B cell (primary cell): Measurements from ENCODE around the gene KCTD4. TPM values are rescaled to one million over a fixed set of nuclear protein-coding genes. Genes with fewer than 3 reads are reported as not detected.

Experiments
- ATAC-seq: fragments of 200-7000 bp; cut with Tn5 transposase; one replicate; pipeline ENCODE4 v1.10.0; 2021; ENCODE audit warnings: low read depth, mild to moderate bottlenecking, moderate number of reproducible peaks, moderate library complexity
- CTCF ChIA-PET: fragments of 350-600 bp; sonication (Branson Sonifier 250); formaldehyde crosslinking; loops from one replicate; lab custom pipeline; 2021; ENCODE audit warnings: antibody characterized with exemption, inconsistent platforms; lab: Charles Lee
- POLR2A ChIA-PET: fragments of 350-600 bp; sonication (Branson Sonifier 250); formaldehyde crosslinking; loops from one replicate; lab custom pipeline; 2021; ENCODE audit warnings: antibody characterized with exemption; lab: Charles Lee
- DNase-seq: peaks from one replicate; pipeline ENCODE4 v3.0.0; 2013
- H2AFZ ChIP-seq: 2 replicates; pipeline ENCODE4 v1.6.1; 2012; ENCODE audit warnings: mild to moderate bottlenecking, low read depth, low read length; ENCODE audit not compliant: insufficient read depth, poor library complexity, severe bottlenecking
- H3K27ac ChIP-seq, 2 donors: 1 replicate in 1 of 2; 2 replicates in 1 of 2; pipeline ENCODE4 v1.5.1; 2012 to 2013; ENCODE audit warnings: low read length in 2 of 2, mild to moderate bottlenecking in 2 of 2, moderate library complexity in 1 of 2
- H3K27me3 ChIP-seq, 4 experiments: fragments of 200-600 bp in 1 of 4; sonication (generic) in 1 of 4; replicated peaks in 1 of 4; 1 replicate in 2 of 4; 2 replicates in 2 of 4; pipeline versions ENCODE4 v1.6.1 to v1.7.0; 2013 to 2016; ENCODE audit warnings: low read length in 3 of 4, mild to moderate bottlenecking in 2 of 4, mixed read lengths in 1 of 4, moderate library complexity in 1 of 4; ENCODE audit not compliant: insufficient read depth in 4 of 4, control insufficient read depth in 3 of 4; ENCODE audit errors: control extremely low read depth in 1 of 4
- H3K36me3 ChIP-seq, 2 experiments: replicated peaks in 1 of 2; 1 replicate in 1 of 2; 2 replicates in 1 of 2; pipeline versions ENCODE4 v1.6.1 to v1.7.1; 2013; ENCODE audit warnings: low read length in 1 of 2; ENCODE audit not compliant: insufficient read depth in 2 of 2, control insufficient read depth in 1 of 2; ENCODE audit errors: control extremely low read depth in 1 of 2, extremely low read depth in 1 of 2
- H3K4me1 ChIP-seq, 2 donors: fragments of 200-600 bp in 1 of 2; sonication (generic) in 1 of 2; 1 replicate in 1 of 2; 2 replicates in 1 of 2; pipeline versions ENCODE4 v1.5.1 to v1.6.1; 2013 to 2017; ENCODE audit warnings: low read length in 2 of 2; ENCODE audit not compliant: control insufficient read depth in 2 of 2, insufficient read depth in 2 of 2
- H3K4me2 ChIP-seq: replicated peaks from 2 replicates; pipeline ENCODE3; 2012; ENCODE audit warnings: mild to moderate bottlenecking, low read depth, low read length; ENCODE audit not compliant: poor library complexity, severe bottlenecking
- H3K4me3 ChIP-seq, 5 experiments: fragments of 200-600 bp in 1 of 5; sonication (generic) in 1 of 5; 1 replicate in 3 of 5; 2 replicates in 2 of 5; pipeline versions ENCODE4 v1.5.1 to v1.7.0; 2011 to 2016; ENCODE audit warnings: low read length in 4 of 5, mild to moderate bottlenecking in 4 of 5, low read depth in 2 of 5, control low read depth in 1 of 5, moderate library complexity in 1 of 5; ENCODE audit not compliant: insufficient read depth in 1 of 5; ENCODE audit errors: control extremely low read depth in 1 of 5, extremely low read depth in 1 of 5
- H3K79me2 ChIP-seq: fragments of 200-600 bp; sonication (generic); one replicate; pipeline ENCODE4 v1.6.0; 2016; ENCODE audit warnings: low read length; ENCODE audit not compliant: control insufficient read depth, insufficient read depth
- H3K9ac ChIP-seq: fragments of 200-600 bp; sonication (generic); 2 replicates; pipeline ENCODE4 v1.6.1; 2017; ENCODE audit warnings: mild to moderate bottlenecking, low read length, moderate library complexity
- H3K9me3 ChIP-seq, 3 donors: one replicate each; pipeline versions ENCODE4 v1.6.1 to v1.7.1; 2013; ENCODE audit warnings: low read length in 2 of 3; ENCODE audit not compliant: control insufficient read depth in 2 of 3, insufficient read depth in 1 of 3; ENCODE audit errors: control extremely low read depth in 1 of 3
- H4K20me1 ChIP-seq: 2 replicates; pipeline ENCODE4 v1.6.0; 2012; ENCODE audit warnings: mild to moderate bottlenecking, low read length; ENCODE audit not compliant: insufficient read depth, control insufficient read depth, poor library complexity, severe bottlenecking
- H3K27ac Mint-ChIP-seq: one replicate; pipeline ENCODE4 v1.8.0; 2021; ENCODE audit warnings: mixed read lengths
- H3K27me3 Mint-ChIP-seq: one replicate; pipeline ENCODE4 v1.8.0; 2021; ENCODE audit warnings: mixed read lengths
- H3K4me1 Mint-ChIP-seq: one replicate; pipeline ENCODE4 v1.8.0; 2021; ENCODE audit warnings: mixed read lengths
- H3K4me3 Mint-ChIP-seq: one replicate; pipeline ENCODE4 v1.8.0; 2021; ENCODE audit warnings: mixed read lengths
- H3K9me3 Mint-ChIP-seq: one replicate; pipeline ENCODE4 v1.8.0; 2022; ENCODE audit warnings: mixed read lengths; ENCODE audit not compliant: insufficient read depth
- EZH2 ChIP-seq: IDR thresholded peaks from 2 replicates; pipeline ENCODE4 v1.6.1; 2012; ENCODE audit warnings: borderline replicate concordance, low read depth, mild to moderate bottlenecking, moderate library complexity, low read length; ENCODE audit not compliant: insufficient read depth, poor library complexity, severe bottlenecking
- WGBS: methylation state at CpG from one replicate; pipeline ENCODE4 v1.1.5; 2013; ENCODE audit warnings: missing lambda C conversion rate; ENCODE audit not compliant: insufficient coverage; 5-methylcytosine and 5-hydroxymethylcytosine counted together
- intact Hi-C: fragments of 100-400 bp; cut with micrococcal nuclease; formaldehyde crosslinking; loops from one replicate; pipeline ENCODE4 v1.10.0; 2022
- polyA plus RNA-seq: library from polyadenylated mRNA; depleted of rRNA; stranded (reverse); fragments of >200 nt; gene quantifications from 2 replicates; pipeline ENCODE4 v1.2.3, GENCODE V29; 2012
- total RNA-seq, 2 donors: library from RNA; stranded (reverse); fragments of 120-200 nt in 1 of 2; gene quantifications; 1 replicate in 1 of 2; 2 replicates in 1 of 2; pipeline versions ENCODE4 v1.2.3 to v1.2.4, GENCODE V29; 2013 to 2022
- TF ChIP-seq, protein P1 (sequence below): fragments of 200-600 bp; IDR thresholded peaks from one replicate; pipeline ENCODE4 v1.8.0; 2022; ENCODE audit warnings: antibody characterized with exemption, mild to moderate bottlenecking

Gene KCTD4
- total and polyA plus RNA-seq, 2 donors (not counting 1 experiment from before 2014, with no cell fraction given), result not detected

GRCh38 chr13:45219938-45220375, 19.1 kb upstream of the KCTD4 start:
- H3K4me1 Mint-ChIP-seq, result peaks cover 10% of the 10 kb centered on the region
- CTCF ChIA-PET, result no interaction called here
- TF ChIP-seq, protein P1, sequence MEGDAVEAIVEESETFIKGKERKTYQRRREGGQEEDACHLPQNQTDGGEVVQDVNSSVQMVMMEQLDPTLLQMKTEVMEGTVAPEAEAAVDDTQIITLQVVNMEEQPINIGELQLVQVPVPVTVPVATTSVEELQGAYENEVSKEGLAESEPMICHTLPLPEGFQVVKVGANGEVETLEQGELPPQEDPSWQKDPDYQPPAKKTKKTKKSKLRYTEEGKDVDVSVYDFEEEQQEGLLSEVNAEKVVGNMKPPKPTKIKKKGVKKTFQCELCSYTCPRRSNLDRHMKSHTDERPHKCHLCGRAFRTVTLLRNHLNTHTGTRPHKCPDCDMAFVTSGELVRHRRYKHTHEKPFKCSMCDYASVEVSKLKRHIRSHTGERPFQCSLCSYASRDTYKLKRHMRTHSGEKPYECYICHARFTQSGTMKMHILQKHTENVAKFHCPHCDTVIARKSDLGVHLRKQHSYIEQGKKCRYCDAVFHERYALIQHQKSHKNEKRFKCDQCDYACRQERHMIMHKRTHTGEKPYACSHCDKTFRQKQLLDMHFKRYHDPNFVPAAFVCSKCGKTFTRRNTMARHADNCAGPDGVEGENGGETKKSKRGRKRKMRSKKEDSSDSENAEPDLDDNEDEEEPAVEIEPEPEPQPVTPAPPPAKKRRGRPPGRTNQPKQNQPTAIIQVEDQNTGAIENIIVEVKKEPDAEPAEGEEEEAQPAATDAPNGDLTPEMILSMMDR, result no peak
- no peak for TF ChIP-seq EZH2
- Histone ChIP-seq H3K27ac (no peak overlapping the region), H2AFZ (no peak overlapping the region), H3K4me1 (no peaks in the 10 kb centered on the region), H3K4me2 (no peak overlapping the region), H3K79me2 (peaks cover 12% of the 10 kb centered on the region), H3K4me3 (no peak overlapping the region), H3K9ac (no peak overlapping the region), H3K36me3 (no peaks in the 10 kb centered on the region), H4K20me1 (no peaks in the 10 kb centered on the region), H3K27me3 (no peaks in the 10 kb centered on the region), H3K9me3 (no peaks in the 10 kb centered on the region)
- intact Hi-C loops, result no loop called here
- no peak overlapping the region for H3K4me3 Mint-ChIP-seq
- no peak for ATAC-seq
- POLR2A ChIA-PET, result no interaction called here
- no peak overlapping the region for H3K27ac Mint-ChIP-seq
- H3K27me3 Mint-ChIP-seq, result no peaks in the 10 kb centered on the region
- no peaks in the 10 kb centered on the region for H3K9me3 Mint-ChIP-seq
- DNase-seq, result no peak
- WGBS, result 68% methylated on average over 4 of the region's 4 CpGs

DNA sequence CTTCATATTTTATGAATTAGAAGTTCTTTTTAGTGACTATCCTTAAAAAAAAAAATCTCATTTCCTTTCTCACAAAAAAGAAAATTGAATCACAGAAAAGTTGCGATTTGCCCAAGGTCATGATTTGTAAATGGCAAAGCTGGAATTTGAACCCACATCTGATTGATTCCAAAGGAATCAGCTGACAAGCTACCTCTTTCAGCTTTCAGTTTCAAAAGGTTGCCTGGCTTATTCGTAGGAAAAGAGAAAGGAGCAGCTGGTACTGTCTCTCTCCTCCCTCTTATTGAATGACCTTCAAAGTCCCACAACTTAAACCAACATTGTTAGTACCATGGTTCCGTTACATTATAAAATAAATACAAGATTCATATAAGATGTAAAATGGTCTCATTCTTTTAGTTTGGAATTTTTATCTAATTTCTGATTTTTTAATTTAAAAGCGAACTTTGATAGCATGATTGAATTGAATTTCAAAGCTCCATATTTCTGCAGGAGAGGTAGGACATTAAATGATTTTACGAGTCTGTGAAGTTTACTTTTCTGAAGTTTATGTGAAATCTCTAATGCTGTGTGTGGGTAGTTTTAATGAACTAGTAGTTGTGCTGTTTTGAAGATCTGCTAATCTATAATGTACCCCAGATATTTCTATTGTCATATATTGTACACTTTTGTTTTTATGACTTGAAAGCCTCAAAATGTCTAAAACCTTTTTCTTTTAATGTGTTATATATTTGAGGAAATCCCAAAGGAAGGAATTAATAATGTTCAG, 18.5 kb upstream of the KCTD4 start:
- no peak overlapping the region for H3K9ac ChIP-seq
- no peaks in the 10 kb centered on the region for H3K27me3 ChIP-seq
- no peak overlapping the region for H3K4me3 ChIP-seq
- ChIA-PET CTCF (interaction anchor here (0.7 kb wide), 1 partner anchor 402 kb away, joined by 4 read pairs; no protein-coding TSS in a partner anchor), POLR2A (no interaction called here)
- no peak overlapping the region for H2AFZ ChIP-seq
- intact Hi-C loops, result no loop called here
- Mint-ChIP-seq H3K27ac (no peak overlapping the region), H3K27me3 (no peaks in the 10 kb centered on the region), H3K4me1 (peaks cover 10% of the 10 kb centered on the region), H3K9me3 (no peaks in the 10 kb centered on the region), H3K4me3 (no peak overlapping the region)
- TF ChIP-seq, protein P1, result no peak
- TF ChIP-seq EZH2, result no peak
- ATAC-seq, result no peak
- no peak overlapping the region for H3K4me2 ChIP-seq
- no peak for DNase-seq
- WGBS, result 100% methylated on average over 2 of the region's 5 CpGs
- no peaks in the 10 kb centered on the region for H4K20me1 ChIP-seq
- H3K27ac ChIP-seq, result no peak overlapping the region
- H3K9me3 ChIP-seq, result no peaks in the 10 kb centered on the region
- H3K4me1 ChIP-seq, result no peaks in the 10 kb centered on the region
- peaks cover 12% of the 10 kb centered on the region for H3K79me2 ChIP-seq
- no peaks in the 10 kb centered on the region for H3K36me3 ChIP-seq
